Measurements from ENCODE around the gene TTC34.
"Not testable (repeated sequence)": the region's sequence is repeated elsewhere in the genome, so short reads cannot be mapped to it uniquely, and the experiment has no call there.

Gene TTC34

GRCh38 chr1:2628191-2628932, 173.1 kb downstream of the TTC34 start:
- DNase-seq (ENCODE audit: low spot score) = no peak

- no peak for DNase-seq (ENCODE audit: low spot score)
Observed at GRCh38 chr1:2627746-2628145, 173.7 kb downstream of the TTC34 start.

- DNase-seq (ENCODE audit: low spot score) = not testable (repeated sequence)
Observed at GRCh38 chr1:2625748-2626147, 175.7 kb downstream of the TTC34 start.

GRCh38 chr1:2625311-2625710, 176.2 kb downstream of the TTC34 start:
- no peak for DNase-seq (ENCODE audit: low spot score)

- no peak for DNase-seq (ENCODE audit: low spot score)
Observed at GRCh38 chr1:2624735-2625300, 176.7 kb downstream of the TTC34 start.

GRCh38 chr1:2623571-2624337, 177.7 kb downstream of the TTC34 start:
- DNase-seq (ENCODE audit: low spot score) = no peak

GRCh38 chr1:2617971-2618470, 183.5 kb downstream of the TTC34 start:
- no peak for DNase-seq (ENCODE audit: low spot score)

GRCh38 chr1:2614145-2614544, 187.3 kb downstream of the TTC34 start:
- DNase-seq (ENCODE audit: low spot score) = no peak

GRCh38 chr1:2612591-2613365, 188.7 kb downstream of the TTC34 start:
- DNase-seq (ENCODE audit: low spot score) = no peak

- no peak for DNase-seq (ENCODE audit: low spot score)
Observed at GRCh38 chr1:2611621-2612437, 189.7 kb downstream of the TTC34 start.

GRCh38 chr1:2611031-2611501, 190.4 kb downstream of the TTC34 start:
- peak; percentile 87 for DNase-seq (ENCODE audit: low spot score)

- DNase-seq (ENCODE audit: low spot score) = no peak
Observed at GRCh38 chr1:2610036-2610959, 191.2 kb downstream of the TTC34 start.

- no peak for DNase-seq (ENCODE audit: low spot score)
Observed at GRCh38 chr1:2609319-2610035, 192.0 kb downstream of the TTC34 start.

GRCh38 chr1:2607641-2608091, 193.8 kb downstream of the TTC34 start:
- DNase-seq (ENCODE audit: low spot score) = peak; percentile 49

- peak; percentile 47 for DNase-seq (ENCODE audit: low spot score)
Observed at GRCh38 chr1:2606881-2607621, 194.4 kb downstream of the TTC34 start.

GRCh38 chr1:2606396-2606880, 195.1 kb downstream of the TTC34 start:
- peak; percentile 42 for DNase-seq (ENCODE audit: low spot score)

- no peak for DNase-seq (ENCODE audit: low spot score)
Observed at GRCh38 chr1:2605509-2606395, 195.7 kb downstream of the TTC34 start.

Data from ecto neural progenitor cell (in vitro differentiated cells).